Muscle of leg (tissue), 11 donors: Measurements from ENCODE around the gene THG1L. TPM values are rescaled to one million over a fixed set of nuclear protein-coding genes. Genes with fewer than 3 reads are reported as not detected.

Source experiments
- DNase-seq: peaks from one replicate; pipeline ENCODE4 v3.0.0; 2013
- H3K27ac ChIP-seq: one replicate; pipeline ENCODE4 v1.5.1; 2013; ENCODE audit warnings: mild to moderate bottlenecking, low read length, control low read depth
- H3K27me3 ChIP-seq: one replicate; pipeline ENCODE4 v1.6.1; 2013; ENCODE audit warnings: low read length; ENCODE audit not compliant: control insufficient read depth, insufficient read depth
- H3K36me3 ChIP-seq: one replicate; pipeline ENCODE4 v1.6.1; 2013; ENCODE audit warnings: low read length; ENCODE audit not compliant: control insufficient read depth, insufficient read depth
- H3K4me1 ChIP-seq: one replicate; pipeline ENCODE4 v1.6.1; 2013; ENCODE audit warnings: low read length; ENCODE audit not compliant: control insufficient read depth, insufficient read depth
- H3K4me3 ChIP-seq: one replicate; pipeline ENCODE4 v1.5.1; 2013; ENCODE audit warnings: low read length, control low read depth
- H3K9me3 ChIP-seq: replicated peaks from 2 replicates; pipeline ENCODE4 v1.6.1; 2013; ENCODE audit warnings: low read depth, low read length; ENCODE audit not compliant: control insufficient read depth
- WGBS: methylation state at CpG from one replicate; pipeline ENCODE4 v1.1.5; 2013; ENCODE audit warnings: missing lambda C conversion rate; ENCODE audit not compliant: insufficient coverage; 5-methylcytosine and 5-hydroxymethylcytosine counted together
- polyA plus RNA-seq, 8 donors: library from polyadenylated mRNA; unstranded; fragments of 120-200 nt; gene quantifications; one replicate each; pipeline versions ENCODE4 v1.2.1 to v1.2.3, GENCODE V29; 2013; ENCODE audit warnings: inconsistent platforms in 1 of 8, low replicate concordance in 1 of 8; ENCODE audit not compliant: insufficient read length in 8 of 8, insufficient read depth in 1 of 8
- total RNA-seq: library from RNA; stranded (reverse); fragments of 120-200 nt; gene quantifications from one replicate; pipeline ENCODE4 v1.2.4, GENCODE V29; 2013

The THG1L gene
- total and polyA plus RNA-seq, 9 donors: 22.1 to 31.5 (median 28.0) TPM

DNA sequence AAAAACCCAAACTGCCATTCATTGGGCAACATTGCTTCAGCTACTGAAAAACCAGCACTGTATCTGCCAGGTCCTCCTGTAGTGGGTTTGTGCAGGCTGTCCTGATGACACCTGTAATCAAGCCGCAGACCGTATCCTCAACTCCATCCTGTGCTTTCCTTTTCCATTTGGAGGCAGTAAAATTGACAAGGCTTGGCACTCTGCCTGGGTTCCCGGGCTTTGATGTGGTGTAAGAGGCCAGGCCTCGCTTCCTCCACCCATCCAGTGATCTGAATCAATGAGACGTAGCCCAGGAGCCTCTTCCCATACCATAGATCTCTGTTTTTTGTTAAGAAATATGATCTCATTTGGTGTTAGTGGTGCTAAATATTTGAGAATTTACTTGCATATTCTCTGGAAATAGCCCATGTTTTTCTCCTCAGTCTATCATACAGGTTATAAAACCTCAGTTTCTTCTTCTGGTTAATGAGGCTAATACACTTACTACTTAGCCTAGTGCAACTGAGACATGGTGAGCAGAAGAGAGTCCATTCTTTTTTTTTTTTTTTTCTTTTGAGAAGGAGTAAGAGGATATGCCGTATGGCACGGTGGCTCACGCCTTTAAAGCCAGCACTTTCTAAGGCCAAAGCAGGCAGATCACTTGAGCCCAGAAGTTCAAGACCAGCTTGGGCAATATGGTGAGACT is 47.0 kb downstream of the THG1L start:
- Histone ChIP-seq H3K9me3 (no peaks in the 10 kb centered on the region), H3K27me3 (no peaks in the 10 kb centered on the region), H3K27ac (no peak overlapping the region), H3K4me1 (no peaks in the 10 kb centered on the region), H3K36me3 (no peaks in the 10 kb centered on the region), H3K4me3 (no peak overlapping the region)
- no CpG with 5 or more reads among the region's 8 CpGs for WGBS
- no peak for DNase-seq

GRCh38 chr5:157779221-157779620 is 48.0 kb downstream of the THG1L start:
- Histone ChIP-seq H3K27ac (no peak overlapping the region), H3K4me1 (no peaks in the 10 kb centered on the region), H3K9me3 (no peaks in the 10 kb centered on the region), H3K36me3 (peaks cover 5% of the 10 kb centered on the region), H3K27me3 (no peaks in the 10 kb centered on the region), H3K4me3 (no peak overlapping the region)
- no peak for DNase-seq
- no CpG with 5 or more reads among the region's 6 CpGs for WGBS

GRCh38 chr5:157785801-157786200 is 54.6 kb downstream of the THG1L start:
- Histone ChIP-seq H3K4me1 (no peaks in the 10 kb centered on the region), H3K36me3 (peaks cover 14% of the 10 kb centered on the region), H3K27ac (no peak overlapping the region), H3K4me3 (no peak overlapping the region), H3K27me3 (no peaks in the 10 kb centered on the region), H3K9me3 (no peaks in the 10 kb centered on the region)
- DNase-seq: no peak
- no CpG with 5 or more reads among the region's 3 CpGs for WGBS

Other genes with a start within 250 kb of the THG1L start
- 11.0 TPM for gene ADAM19, start 155.6 kb upstream of the THG1L start, total RNA-seq
- gene ADAM19, start 155.6 kb upstream of the THG1L start, polyA plus RNA-seq: 10 to 100 TPM; 15.2 to 27.7 (median 20.4) TPM
- gene SOX30, start 79.0 kb upstream of the THG1L start, total RNA-seq: 0.09 TPM
- gene SOX30, start 79.0 kb upstream of the THG1L start, polyA plus RNA-seq: under 1 TPM; 0.27 to 0.64 (median 0.35) TPM
- gene C5orf52, start 59.9 kb upstream of the THG1L start, total RNA-seq: not detected
- gene C5orf52, start 59.9 kb upstream of the THG1L start, polyA plus RNA-seq: not detected
- 7.3 TPM for gene LSM11, start 12.3 kb downstream of the THG1L start, total RNA-seq
- 10 to 100 TPM in 1 of 8 donors, 1 to 10 TPM in 7; 7.0 to 10.6 (median 7.5) TPM for gene LSM11, start 12.3 kb downstream of the THG1L start, polyA plus RNA-seq
- 39.9 TPM for gene CLINT1, start 127.7 kb downstream of the THG1L start, total RNA-seq
- gene CLINT1, start 127.7 kb downstream of the THG1L start, polyA plus RNA-seq: 10 to 100 TPM; 50.7 to 75.0 (median 64.0) TPM